ENCODE data around the gene HOXC5. TPM values are rescaled to one million over a fixed set of nuclear protein-coding genes. Genes with fewer than 3 reads are reported as not detected.

Gene HOXC5
- total RNA-seq (2012; rRNA removed), result 1.1 and 1.3 TPM in 2 replicates

GRCh38 chr12:54032627-54033100 lies at the start of gene HOXC5:
Gene HOXC5, plus strand, starts transcription at chr12:54033050. Its CDS starts 73 bp downstream, at chr12:54033123.
- Histone ChIP-seq H3K36me3 (ENCODE audit: insufficient read depth, low read length) (peaks cover 35% of the 10 kb centered on the region), H3K9me3 (replicated peaks; ENCODE audit: low read length) (no peaks in the 10 kb centered on the region), H3K4me2 (ENCODE audit: low read length) (peak within 1 kb of the TSS; percentile 85), H3K27me3 (ENCODE audit: control insufficient read depth, insufficient read depth, low read length) (no peaks in the 10 kb centered on the region), H3K9ac (ENCODE audit: low read depth, low read length) (peak within 1 kb of the TSS; percentile 73), H3K4me1 (ENCODE audit: control insufficient read depth, insufficient read depth, low read length) (peaks cover 33% of the 10 kb centered on the region), H3K4me3 (ENCODE audit: low read length) (peak within 1 kb of the TSS; percentile 70)

GRCh38 chr12:53983568-53983949 lies 49.3 kb upstream of the HOXC5 start:
- Histone ChIP-seq H3K4me1 (ENCODE audit: control insufficient read depth, insufficient read depth, low read length) (peaks cover 32% of the 10 kb centered on the region), H3K9me3 (replicated peaks; ENCODE audit: low read length) (no peaks in the 10 kb centered on the region), H3K27me3 (ENCODE audit: control insufficient read depth, insufficient read depth, low read length) (no peaks in the 10 kb centered on the region), H3K9ac (ENCODE audit: low read depth, low read length) (peak overlapping the region; percentile 98), H3K36me3 (ENCODE audit: insufficient read depth, low read length) (no peaks in the 10 kb centered on the region), H3K4me2 (ENCODE audit: low read length) (peak overlapping the region; percentile 99), H3K4me3 (ENCODE audit: low read length) (peak overlapping the region; percentile 87)

GRCh38 chr12:53983950-53984572 lies 48.8 kb upstream of the HOXC5 start:
- peak overlapping the region; percentile 99 for H3K4me2 ChIP-seq (ENCODE audit: low read length)
- peak overlapping the region; percentile 98 for H3K9ac ChIP-seq (ENCODE audit: low read depth, low read length)
- H3K9me3 ChIP-seq (replicated peaks; ENCODE audit: low read length), result no peaks in the 10 kb centered on the region
- no peaks in the 10 kb centered on the region for H3K27me3 ChIP-seq (ENCODE audit: control insufficient read depth, insufficient read depth, low read length)
- no peaks in the 10 kb centered on the region for H3K36me3 ChIP-seq (ENCODE audit: insufficient read depth, low read length)
- H3K4me1 ChIP-seq (ENCODE audit: control insufficient read depth, insufficient read depth, low read length), result peaks cover 31% of the 10 kb centered on the region
- H3K4me3 ChIP-seq (ENCODE audit: low read length), result peak overlapping the region; percentile 87

- Histone ChIP-seq H3K4me1 (ENCODE audit: control insufficient read depth, insufficient read depth, low read length) (peaks cover 30% of the 10 kb centered on the region), H3K4me2 (ENCODE audit: low read length) (peak within 1 kb of the TSS; percentile 100), H3K36me3 (ENCODE audit: insufficient read depth, low read length) (no peaks in the 10 kb centered on the region), H3K9ac (ENCODE audit: low read depth, low read length) (peak within 1 kb of the TSS; percentile 99), H3K27me3 (ENCODE audit: control insufficient read depth, insufficient read depth, low read length) (no peaks in the 10 kb centered on the region), H3K4me3 (ENCODE audit: low read length) (peak within 1 kb of the TSS; percentile 93), H3K9me3 (replicated peaks; ENCODE audit: low read length) (no peaks in the 10 kb centered on the region)
Observed at GRCh38 chr12:53984901-53985691, 47.8 kb upstream of the HOXC5 start, which contains the start of gene HOXC10. Gene HOXC10, plus strand, starts transcription at chr12:53985146. Its CDS starts 114 bp downstream, at chr12:53985260.

GRCh38 chr12:53985692-53985993 lies 47.2 kb upstream of the HOXC5 start:
- H3K9ac ChIP-seq (ENCODE audit: low read depth, low read length), result peak overlapping the region; percentile 99
- peak overlapping the region; percentile 100 for H3K4me2 ChIP-seq (ENCODE audit: low read length)
- H3K4me3 ChIP-seq (ENCODE audit: low read length), result peak overlapping the region; percentile 93
- no peaks in the 10 kb centered on the region for H3K9me3 ChIP-seq (replicated peaks; ENCODE audit: low read length)
- no peaks in the 10 kb centered on the region for H3K36me3 ChIP-seq (ENCODE audit: insufficient read depth, low read length)
- peaks cover 34% of the 10 kb centered on the region for H3K4me1 ChIP-seq (ENCODE audit: control insufficient read depth, insufficient read depth, low read length)
- no peaks in the 10 kb centered on the region for H3K27me3 ChIP-seq (ENCODE audit: control insufficient read depth, insufficient read depth, low read length)

- Histone ChIP-seq H3K4me1 (ENCODE audit: control insufficient read depth, insufficient read depth, low read length) (peaks cover 39% of the 10 kb centered on the region), H3K4me3 (ENCODE audit: low read length) (peak overlapping the region; percentile 93), H3K9me3 (replicated peaks; ENCODE audit: low read length) (no peaks in the 10 kb centered on the region), H3K9ac (ENCODE audit: low read depth, low read length) (peak overlapping the region; percentile 99), H3K27me3 (ENCODE audit: control insufficient read depth, insufficient read depth, low read length) (no peaks in the 10 kb centered on the region), H3K36me3 (ENCODE audit: insufficient read depth, low read length) (no peaks in the 10 kb centered on the region), H3K4me2 (ENCODE audit: low read length) (peak overlapping the region; percentile 100)
Observed at GRCh38 chr12:53985994-53986685, 46.7 kb upstream of the HOXC5 start.

GRCh38 chr12:53986686-53987483 lies 46.0 kb upstream of the HOXC5 start:
- Histone ChIP-seq H3K4me1 (ENCODE audit: control insufficient read depth, insufficient read depth, low read length) (peaks cover 46% of the 10 kb centered on the region), H3K36me3 (ENCODE audit: insufficient read depth, low read length) (no peaks in the 10 kb centered on the region), H3K9ac (ENCODE audit: low read depth, low read length) (peak overlapping the region; percentile 99), H3K4me3 (ENCODE audit: low read length) (peak overlapping the region; percentile 93), H3K9me3 (replicated peaks; ENCODE audit: low read length) (no peaks in the 10 kb centered on the region), H3K4me2 (ENCODE audit: low read length) (peak overlapping the region; percentile 100), H3K27me3 (ENCODE audit: control insufficient read depth, insufficient read depth, low read length) (no peaks in the 10 kb centered on the region)

- no peaks in the 10 kb centered on the region for H3K27me3 ChIP-seq (ENCODE audit: control insufficient read depth, insufficient read depth, low read length)
- H3K36me3 ChIP-seq (ENCODE audit: insufficient read depth, low read length), result no peaks in the 10 kb centered on the region
- H3K4me3 ChIP-seq (ENCODE audit: low read length), result peak overlapping the region; percentile 93
- H3K4me1 ChIP-seq (ENCODE audit: control insufficient read depth, insufficient read depth, low read length), result peaks cover 55% of the 10 kb centered on the region
- no peaks in the 10 kb centered on the region for H3K9me3 ChIP-seq (replicated peaks; ENCODE audit: low read length)
- peak overlapping the region; percentile 100 for H3K4me2 ChIP-seq (ENCODE audit: low read length)
- H3K9ac ChIP-seq (ENCODE audit: low read depth, low read length), result peak overlapping the region; percentile 99
Observed at GRCh38 chr12:53987787-53988230, 45.0 kb upstream of the HOXC5 start.

- peak overlapping the region; percentile 93 for H3K4me3 ChIP-seq (ENCODE audit: low read length)
- no peaks in the 10 kb centered on the region for H3K36me3 ChIP-seq (ENCODE audit: insufficient read depth, low read length)
- peak overlapping the region; percentile 100 for H3K4me2 ChIP-seq (ENCODE audit: low read length)
- no peaks in the 10 kb centered on the region for H3K27me3 ChIP-seq (ENCODE audit: control insufficient read depth, insufficient read depth, low read length)
- H3K9me3 ChIP-seq (replicated peaks; ENCODE audit: low read length), result no peaks in the 10 kb centered on the region
- peak overlapping the region; percentile 99 for H3K9ac ChIP-seq (ENCODE audit: low read depth, low read length)
- peaks cover 63% of the 10 kb centered on the region for H3K4me1 ChIP-seq (ENCODE audit: control insufficient read depth, insufficient read depth, low read length)
Observed at GRCh38 chr12:53988541-53989226, 44.2 kb upstream of the HOXC5 start.

- H3K27me3 ChIP-seq (ENCODE audit: control insufficient read depth, insufficient read depth, low read length), result no peaks in the 10 kb centered on the region
- H3K4me2 ChIP-seq (ENCODE audit: low read length), result peak overlapping the region; percentile 100
- H3K9me3 ChIP-seq (replicated peaks; ENCODE audit: low read length), result no peaks in the 10 kb centered on the region
- H3K36me3 ChIP-seq (ENCODE audit: insufficient read depth, low read length), result no peaks in the 10 kb centered on the region
- H3K4me1 ChIP-seq (ENCODE audit: control insufficient read depth, insufficient read depth, low read length), result peaks cover 63% of the 10 kb centered on the region
- peak overlapping the region; percentile 93 for H3K4me3 ChIP-seq (ENCODE audit: low read length)
- peak overlapping the region; percentile 99 for H3K9ac ChIP-seq (ENCODE audit: low read depth, low read length)
Observed at GRCh38 chr12:53989227-53990113, 43.4 kb upstream of the HOXC5 start.
